IMR-90 (cell line): ENCODE results near the gene ANKRD16. TPM values are rescaled to one million over a fixed set of nuclear protein-coding genes. Genes with fewer than 3 reads are reported as not detected.

Experiments used
- ATAC-seq: fragments of 200-7000 bp; cut with Tn5 transposase; 2 replicates; pipeline ENCODE4 v1.9.1; 2020; ENCODE audit warnings: low read depth, mild to moderate bottlenecking, moderate library complexity
- BruUV-seq: library from RNA; stranded (reverse); fragments of 400-500 nt; replicated peaks from 2 replicates; lab custom pipeline; 2021; lab: Mats Ljungman, UMichigan
- CTCF ChIA-PET: fragments of 300-600 bp; formaldehyde crosslinking; extraction: SDS; loops from one replicate; lab custom pipeline; 2021; ENCODE audit warnings: antibody characterized with exemption; lab: Yijun Ruan, JAX
- POLR2A ChIA-PET: fragments of 300-600 bp; sonication (Branson Sonifier 250); formaldehyde crosslinking; loops from one replicate; lab custom pipeline; 2022; ENCODE audit warnings: antibody characterized with exemption; ENCODE audit not compliant: unreplicated experiment; lab: Charles Lee
- DNase-seq: peaks from one replicate; pipeline ENCODE4 v3.0.0; 2013
- H2AFZ ChIP-seq: replicated peaks from 2 replicates; pipeline ENCODE3; 2013; ENCODE audit warnings: low read length, mild to moderate bottlenecking; ENCODE audit not compliant: poor library complexity
- H2AK5ac ChIP-seq: 2 replicates; pipeline ENCODE4 v1.6.1; 2013; ENCODE audit warnings: low read depth, low read length, inconsistent platforms
- H2AK9ac ChIP-seq: replicated peaks from 2 replicates; pipeline ENCODE3; 2013; ENCODE audit warnings: mild to moderate bottlenecking, low read depth, low read length, moderate library complexity; ENCODE audit not compliant: poor library complexity
- H2BK120ac ChIP-seq: 2 replicates; pipeline ENCODE4 v1.6.1; 2013; ENCODE audit warnings: low read depth, low read length, inconsistent platforms
- H2BK15ac ChIP-seq: 3 replicates; pipeline ENCODE4 v1.6.1; 2013; ENCODE audit warnings: low read depth, low read length, inconsistent platforms
- H2BK20ac ChIP-seq: 2 replicates; pipeline ENCODE4 v1.6.1; 2013; ENCODE audit warnings: low read depth, mild to moderate bottlenecking, inconsistent platforms, low read length, moderate library complexity
- H2BK5ac ChIP-seq: 2 replicates; pipeline ENCODE4 v1.6.1; 2013; ENCODE audit warnings: mild to moderate bottlenecking, low read depth, low read length, inconsistent platforms; ENCODE audit not compliant: poor library complexity, severe bottlenecking
- H3K14ac ChIP-seq: replicated peaks from 2 replicates; pipeline ENCODE4 v1.6.1; 2013; ENCODE audit warnings: low read depth, low read length, inconsistent platforms
- H3K18ac ChIP-seq: 2 replicates; pipeline ENCODE4 v1.6.1; 2013; ENCODE audit warnings: low read depth, low read length, control low read depth
- H3K23ac ChIP-seq: 2 replicates; pipeline ENCODE4 v1.6.1; 2013; ENCODE audit warnings: low read depth, low read length, inconsistent platforms
- H3K27ac ChIP-seq: 2 replicates; pipeline ENCODE4 v1.5.1; 2013; ENCODE audit warnings: mild to moderate bottlenecking, control low read depth, low read length; ENCODE audit not compliant: insufficient read depth
- H3K27me3 ChIP-seq: 2 replicates; pipeline ENCODE4 v1.6.1; 2013; ENCODE audit warnings: low read length; ENCODE audit not compliant: control insufficient read depth, insufficient read depth
- H3K36me3 ChIP-seq: 2 replicates; pipeline ENCODE4 v1.6.1; 2013; ENCODE audit warnings: low read length, mixed read lengths; ENCODE audit not compliant: control insufficient read depth, insufficient read depth
- H3K4ac ChIP-seq: 2 replicates; pipeline ENCODE4 v1.6.1; 2013; ENCODE audit warnings: low read depth, low read length, inconsistent platforms
- H3K4me1 ChIP-seq: 2 replicates; pipeline ENCODE4 v1.6.1; 2013; ENCODE audit warnings: low read length, mixed read lengths; ENCODE audit not compliant: control insufficient read depth, insufficient read depth
- H3K4me2 ChIP-seq: 2 replicates; pipeline ENCODE4 v1.6.1; 2013; ENCODE audit warnings: low read depth, mild to moderate bottlenecking, control low read depth, low read length, moderate library complexity
- H3K4me3 ChIP-seq: 2 replicates; pipeline ENCODE4 v1.5.1; 2013; ENCODE audit warnings: low read depth, mild to moderate bottlenecking, control low read depth, low read length, moderate library complexity; ENCODE audit not compliant: insufficient read depth
- H3K56ac ChIP-seq: 2 replicates; pipeline ENCODE4 v1.6.1; 2013; ENCODE audit warnings: low read length, inconsistent platforms; ENCODE audit not compliant: insufficient read depth; ENCODE audit errors: extremely low read depth
- H3K79me1 ChIP-seq, 2 experiments: 2 replicates each; pipeline ENCODE4 v1.6.1; 2013; ENCODE audit warnings: low read length in 2 of 2, inconsistent platforms in 1 of 2, low read depth in 1 of 2
- H3K9ac ChIP-seq: 2 replicates; pipeline ENCODE4 v1.6.1; 2013; ENCODE audit warnings: low read depth, low read length, control low read depth
- H3K9me1 ChIP-seq: 2 replicates; pipeline ENCODE4 v1.6.1; 2013; ENCODE audit warnings: low read length, inconsistent platforms; ENCODE audit not compliant: insufficient read depth
- H3K9me3 ChIP-seq: 2 replicates; pipeline ENCODE4 v1.6.1; 2013; ENCODE audit warnings: low read length; ENCODE audit not compliant: control insufficient read depth, insufficient read depth
- H4K20me1 ChIP-seq: 2 replicates; pipeline ENCODE4 v1.6.1; 2013; ENCODE audit warnings: low read length, inconsistent platforms; ENCODE audit not compliant: insufficient read depth
- H4K5ac ChIP-seq: 2 replicates; pipeline ENCODE4 v1.6.1; 2013; ENCODE audit warnings: mild to moderate bottlenecking, low read depth, low read length, control low read depth
- H4K8ac ChIP-seq, 2 experiments: 2 replicates each; pipeline ENCODE4 v1.6.1; 2013; ENCODE audit warnings: low read depth in 2 of 2, low read length in 2 of 2, control low read depth in 1 of 2, inconsistent platforms in 1 of 2
- H4K91ac ChIP-seq: 2 replicates; pipeline ENCODE4 v1.6.1; 2013; ENCODE audit warnings: low read depth, low read length, inconsistent platforms; ENCODE audit not compliant: insufficient read depth
- CEBPB ChIP-seq: IDR thresholded peaks from 2 replicates; pipeline ENCODE4 v1.6.1; 2012; ENCODE audit warnings: low read depth, low read length, improper control_type of control experiment
- CHD1 ChIP-seq: IDR thresholded peaks from 2 replicates; pipeline ENCODE4 v1.6.1; 2012; ENCODE audit warnings: low read depth, low read length, improper control_type of control experiment
- CTCF ChIP-seq: conservative IDR thresholded peaks from 2 replicates; pipeline ENCODE4 v1.5.1; 2012; ENCODE audit warnings: mild to moderate bottlenecking, low read depth, low read length, improper control_type of control experiment
- ELK1 ChIP-seq: fragments of 150-350 bp; IDR thresholded peaks from 2 replicates; pipeline ENCODE4 v1.6.1; 2016; ENCODE audit warnings: low read depth, mild to moderate bottlenecking, low read length, moderate library complexity, borderline replicate concordance
- FOS ChIP-seq: fragments of 150-350 bp; IDR thresholded peaks from 2 replicates; pipeline ENCODE4 v1.6.1; 2016; ENCODE audit warnings: low read depth, low read length
- MAFK ChIP-seq: IDR thresholded peaks from 2 replicates; pipeline ENCODE4 v1.6.1; 2012; ENCODE audit warnings: low read depth, low read length, improper control_type of control experiment
- MAZ ChIP-seq: IDR thresholded peaks from 2 replicates; pipeline ENCODE4 v1.6.1; 2012; ENCODE audit warnings: low read depth, mild to moderate bottlenecking, low read length, improper control_type of control experiment, moderate library complexity, borderline replicate concordance
- MXI1 ChIP-seq: IDR thresholded peaks from 2 replicates; pipeline ENCODE4 v1.6.1; 2012; ENCODE audit warnings: low read depth, mild to moderate bottlenecking, low read length, moderate library complexity, borderline replicate concordance
- NFE2L2 ChIP-seq: fragments of 150-350 bp; IDR thresholded peaks from 2 replicates; pipeline ENCODE4 v1.6.1; 2016; ENCODE audit warnings: low read depth, mild to moderate bottlenecking, low read length
- RAD21 ChIP-seq: IDR thresholded peaks from 2 replicates; pipeline ENCODE4 v1.6.1; 2012; ENCODE audit warnings: low read length, improper control_type of control experiment
- RCOR1 ChIP-seq: IDR thresholded peaks from 2 replicates; pipeline ENCODE4 v1.6.1; 2012; ENCODE audit warnings: mild to moderate bottlenecking, low read length, improper control_type of control experiment; ENCODE audit not compliant: insufficient replicate concordance
- RFX5 ChIP-seq: IDR thresholded peaks from 2 replicates; pipeline ENCODE4 v1.8.0; 2012; ENCODE audit warnings: low read depth, mild to moderate bottlenecking, low read length, moderate library complexity
- SMC3 ChIP-seq: fragments of 150-350 bp; IDR thresholded peaks from 2 replicates; pipeline ENCODE4 v1.6.1; 2016; ENCODE audit warnings: low read depth, mild to moderate bottlenecking, antibody characterized with exemption, low read length, moderate library complexity
- WGBS, 2 experiments: methylation state at CpG; one replicate each; pipeline versions ENCODE4 v1.1.5 to v1.1.7; 2013; ENCODE audit warnings: missing lambda C conversion rate in 2 of 2; ENCODE audit not compliant: insufficient read length in 1 of 2; ENCODE audit errors: extremely low coverage in 2 of 2; 5-methylcytosine and 5-hydroxymethylcytosine counted together
- dilution Hi-C: fragments of 300-500 bp; cut with HindIII; formaldehyde crosslinking; loops from one replicate; pipeline ENCODE4 v1.14.3; 2018; ENCODE audit warnings: low sequenced_read_pairs; ENCODE audit not compliant: unreplicated experiment
- in situ Hi-C: fragments of 300-500 bp; cut with MboI; formaldehyde crosslinking; loops from 3 replicates; pipeline ENCODE4 v1.14.3; 2019; ENCODE audit warnings: low sequenced_read_pairs, inconsistent platforms, mixed read lengths
- intact Hi-C: fragments of 100-400 bp; cut with micrococcal nuclease; formaldehyde crosslinking; loops from 2 replicates; pipeline ENCODE4 v1.10.0; 2022
- polyA plus RNA-seq, 3 experiments: library from polyadenylated mRNA; depleted of rRNA; stranded (reverse); fragments of >200 nt; gene quantifications; 2 replicates each; pipeline ENCODE4 v1.2.3, GENCODE V29; 2012; ENCODE audit warnings: low replicate concordance in 1 of 3
- total RNA-seq: library from RNA; depleted of rRNA; stranded (reverse); fragments of >200 nt; gene quantifications from 2 replicates; pipeline ENCODE4 v1.2.3, GENCODE V29; 2012

Gene ANKRD16
- total and polyA plus RNA-seq, 2 of the 4 experiments (the other 2 are of a cell fraction): 5.1 to 5.7 TPM

GRCh38 chr10:5818894-5819293 lies 70.8 kb downstream of the ANKRD16 start:
- no peak for ATAC-seq

More at GRCh38 chr10:5818894-5819293, 70.8 kb downstream of the ANKRD16 start:
- no peak overlapping the region for H2BK120ac ChIP-seq
- H2BK15ac ChIP-seq: no peak overlapping the region
- BruUV-seq: no TSS peak
- H4K5ac ChIP-seq: no peak overlapping the region
- H4K91ac ChIP-seq: no peak overlapping the region
- no peak for DNase-seq
- H2AFZ ChIP-seq: no peak overlapping the region
- no peak overlapping the region for H4K8ac ChIP-seq
- no peaks in the 10 kb centered on the region for H3K36me3 ChIP-seq
- H3K56ac ChIP-seq: no peak overlapping the region
- H4K20me1 ChIP-seq: no peaks in the 10 kb centered on the region
- no peak overlapping the region for H3K23ac ChIP-seq
- no peak overlapping the region for H2AK9ac ChIP-seq
- POLR2A ChIA-PET: no interaction called here
- H3K18ac ChIP-seq: no peak overlapping the region
- peaks cover 3% of the 10 kb centered on the region; the same call in 1 of the 2 replicates for H3K4me1 ChIP-seq
- H3K27me3 ChIP-seq: no peaks in the 10 kb centered on the region
- no peak overlapping the region for H3K4me2 ChIP-seq
- H3K9ac ChIP-seq: no peak overlapping the region
- no peak overlapping the region for H3K4me3 ChIP-seq
- CTCF ChIA-PET: no interaction called here
- no peak overlapping the region for H2BK20ac ChIP-seq
- peaks cover 12 to 15% of the 10 kb centered on the region in 2 experiments for H3K79me1 ChIP-seq
- no peaks in the 10 kb centered on the region for H3K9me3 ChIP-seq
- no peak overlapping the region for H3K27ac ChIP-seq
- H2BK5ac ChIP-seq: no peak overlapping the region
- in situ Hi-C loops: no loop called here
- intact Hi-C loops: no loop called here
- H2AK5ac ChIP-seq: no peak overlapping the region
- 100% methylated on average over 1 of the region's 6 CpGs; no CpG with 5 or more reads in 1 of the 2 experiments for WGBS, 2 experiments
- H3K14ac ChIP-seq: no peak overlapping the region
- H3K4ac ChIP-seq: no peak overlapping the region
- dilution Hi-C loops: no loop called here
- H3K9me1 ChIP-seq: peaks cover 7% of the 10 kb centered on the region; the same call in 1 of the 2 replicates
- TF ChIP-seq ELK1: no peak
- no peak for TF ChIP-seq RCOR1
- no peak for TF ChIP-seq MAFK
- TF ChIP-seq CHD1: no peak
- TF ChIP-seq RAD21: no peak
- no peak for TF ChIP-seq FOS
- no peak for TF ChIP-seq MXI1
- TF ChIP-seq CEBPB: no peak
- no peak for TF ChIP-seq MAZ
- TF ChIP-seq RFX5: no peak
- no peak for TF ChIP-seq CTCF
- TF ChIP-seq SMC3: no peak
- no peak for TF ChIP-seq NFE2L2
